ENCODE results near the gene CD82. TPM values are rescaled to one million over a fixed set of nuclear protein-coding genes. Genes with fewer than 3 reads are reported as not detected.
A peak's percentile ranks its signal among the peaks of the same experiment; 100 is the strongest.

CD82 gene
- total RNA-seq, 1 experiment from 2014 or later: 173 TPM

- DNase-seq (ENCODE audit: low spot score): no peak
These were observed 10.5 kb downstream of the CD82 start for GRCh38 chr11:44575962-44576361.

GRCh38 chr11:44576656-44577055 is 11.2 kb downstream of the CD82 start:
- no peak for DNase-seq (ENCODE audit: low spot score)

DNA sequence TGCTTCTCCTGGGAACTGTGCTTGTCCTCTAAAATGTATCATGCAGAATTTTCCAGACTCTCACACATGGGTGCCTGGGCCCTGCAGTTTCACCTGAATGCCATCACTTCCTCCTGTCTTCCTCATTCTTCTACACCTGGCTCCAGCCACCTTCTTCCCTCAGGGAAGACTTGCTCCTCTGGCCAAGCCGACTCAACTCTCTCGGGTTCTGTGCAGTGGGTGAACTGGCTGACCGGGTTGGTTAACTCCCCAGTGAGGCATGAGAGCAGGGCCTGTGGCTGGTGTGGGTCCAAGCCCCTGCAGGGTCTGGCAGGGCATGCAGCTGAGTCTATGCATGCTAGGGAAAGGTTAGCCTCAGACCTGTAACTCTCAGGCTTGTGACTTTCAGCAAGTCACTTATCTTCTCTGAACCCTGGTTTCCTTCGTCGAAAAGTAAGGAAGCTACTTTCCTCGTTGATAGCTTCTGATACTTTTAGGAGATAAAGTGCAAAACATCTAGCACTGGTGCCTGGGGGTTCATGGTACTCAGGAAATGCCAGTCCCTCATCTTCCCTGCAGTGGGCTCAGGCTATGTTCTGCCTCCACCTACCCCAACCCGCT is 11.9 kb downstream of the CD82 start:
- DNase-seq (ENCODE audit: low spot score): peak; percentile 42

DNA sequence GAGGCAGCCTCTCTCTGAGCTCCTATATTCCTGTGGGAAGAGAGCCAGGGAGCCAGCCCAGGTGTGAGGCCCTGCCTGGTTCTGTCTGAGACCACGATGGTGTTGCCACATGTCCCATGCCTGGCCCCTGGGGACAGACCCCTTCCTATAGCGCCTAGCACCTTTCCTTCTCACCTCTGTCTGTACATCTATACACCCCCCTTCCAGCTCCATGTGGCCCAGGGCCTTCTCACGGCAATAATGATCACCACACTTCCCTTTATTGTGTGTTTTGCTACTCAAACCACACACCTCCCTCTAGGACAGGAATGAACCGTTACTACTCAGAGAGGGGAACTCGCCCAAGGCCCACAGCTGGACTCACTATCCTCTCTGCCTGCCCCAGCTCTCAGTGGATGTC is 12.8 kb downstream of the CD82 start:
- no peak for DNase-seq (ENCODE audit: low spot score)

- no peak for DNase-seq (ENCODE audit: low spot score)
These were observed 13.9 kb downstream of the CD82 start for GRCh38 chr11:44579302-44579761.

- no peak for DNase-seq (ENCODE audit: low spot score)
These were observed 15.2 kb downstream of the CD82 start for GRCh38 chr11:44580701-44581100.

- DNase-seq (ENCODE audit: low spot score): no peak
These were observed 15.8 kb downstream of the CD82 start for GRCh38 chr11:44581246-44581645.

- DNase-seq (ENCODE audit: low spot score): no peak
These were observed 17.3 kb downstream of the CD82 start for GRCh38 chr11:44582641-44583352.

- DNase-seq (ENCODE audit: low spot score): no peak
These were observed 17.8 kb downstream of the CD82 start for GRCh38 chr11:44583353-44583669.

DNA sequence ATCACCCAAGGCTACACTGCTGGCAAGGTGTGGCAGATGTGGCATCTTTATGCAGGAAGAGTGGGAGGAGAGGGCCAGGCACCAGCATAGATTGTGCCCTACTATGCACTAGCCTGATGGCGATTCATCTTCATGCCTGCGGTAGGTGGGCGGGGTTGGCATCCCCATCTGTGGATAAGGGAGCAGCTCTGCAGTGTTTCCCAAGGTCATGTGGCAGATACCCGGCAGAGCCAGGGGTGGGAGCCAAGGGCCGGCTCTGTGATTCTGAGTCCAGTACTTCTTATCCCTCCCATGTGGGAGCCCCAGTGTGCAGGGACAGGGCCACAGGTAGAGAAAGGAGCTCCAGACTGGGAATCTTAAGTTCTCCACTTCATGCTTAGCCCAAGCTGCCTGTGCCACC is 20.0 kb downstream of the CD82 start:
- DNase-seq (ENCODE audit: low spot score): no peak

GRCh38 chr11:44589301-44589700 is 23.8 kb downstream of the CD82 start:
- no peak for DNase-seq (ENCODE audit: low spot score)

GRCh38 chr11:44590769-44591168 is 25.3 kb downstream of the CD82 start:
- no peak for DNase-seq (ENCODE audit: low spot score)

GRCh38 chr11:44591557-44591956 is 26.1 kb downstream of the CD82 start:
- DNase-seq (ENCODE audit: low spot score): no peak

GRCh38 chr11:44592125-44592940 is 26.9 kb downstream of the CD82 start:
- DNase-seq (ENCODE audit: low spot score): no peak

DNA sequence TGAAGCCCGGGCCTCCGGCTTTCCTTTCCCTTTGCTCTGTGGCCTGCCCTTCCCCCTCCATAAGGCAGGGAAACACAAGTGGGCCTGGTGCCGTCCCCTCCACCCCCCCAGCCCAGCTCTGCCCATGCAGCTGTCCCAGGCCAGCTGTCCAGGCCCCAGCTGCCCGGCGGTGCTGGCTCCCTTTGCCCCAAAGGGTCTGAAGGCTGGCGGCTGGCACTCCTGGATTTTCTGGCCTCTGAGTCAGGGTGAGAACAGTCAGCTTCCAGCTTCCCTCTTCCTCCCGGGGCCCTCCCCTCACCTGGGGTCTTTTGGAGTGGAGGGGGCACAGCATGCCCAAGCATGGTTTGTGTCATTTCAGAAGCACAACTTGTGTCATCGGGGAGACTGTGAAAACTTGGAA is 27.8 kb downstream of the CD82 start:
- DNase-seq (ENCODE audit: low spot score): no peak

GRCh38 chr11:44595006-44595405 is 29.5 kb downstream of the CD82 start:
- DNase-seq (ENCODE audit: low spot score): no peak

- no peak for DNase-seq (ENCODE audit: low spot score)
These were observed 30.5 kb downstream of the CD82 start for GRCh38 chr11:44595964-44596381.

GRCh38 chr11:44596525-44597276 is 31.2 kb downstream of the CD82 start:
- peak; percentile 39 for DNase-seq (ENCODE audit: low spot score)

GRCh38 chr11:44597358-44598012 is 32.0 kb downstream of the CD82 start:
- DNase-seq (ENCODE audit: low spot score): no peak

GRCh38 chr11:44598831-44599230 is 33.4 kb downstream of the CD82 start:
- DNase-seq (ENCODE audit: low spot score): no peak

DNA sequence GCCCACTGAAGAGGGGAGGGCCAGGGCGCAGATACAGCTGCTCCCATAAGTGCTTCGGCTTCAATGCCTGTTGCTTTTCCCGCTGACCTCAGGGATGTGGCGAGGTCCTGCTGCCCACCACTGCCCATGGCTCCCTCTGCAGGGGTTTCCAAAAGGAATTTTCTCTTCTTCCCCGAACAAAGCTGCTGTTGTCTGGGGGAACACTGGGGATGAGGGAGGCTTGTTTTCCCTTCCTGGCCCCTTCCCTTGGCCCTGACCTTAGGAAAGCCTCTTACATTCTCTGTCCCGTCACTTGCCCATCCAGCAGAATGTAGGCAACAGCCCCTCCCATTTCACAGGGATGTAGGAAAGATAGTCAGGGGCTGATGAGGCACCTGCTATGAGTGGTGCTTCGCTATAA is 34.8 kb downstream of the CD82 start:
- no peak for DNase-seq (ENCODE audit: low spot score)
